ENCODE results near the gene TAC4. TPM values are rescaled to one million over a fixed set of nuclear protein-coding genes. Genes with fewer than 3 reads are reported as not detected.

Gene TAC4
- total and polyA plus RNA-seq, 10 donors, result not detected

GRCh38 chr17:49815761-49816281 is 32.0 kb downstream of the TAC4 start:
- WGBS, 5 donors, result 84 to 90% (median 89%) methylated on average over 9 of the region's 9 CpGs
- TF ChIP-seq POLR2A (IDR thresholded peaks at IDR 0.05) (no peak), POLR2AphosphoS5 (IDR thresholded peaks at IDR 0.05) (no peak), CTCF (IDR thresholded peaks at IDR 0.05 in 8 of 11, conservative IDR thresholded peaks at IDR 0.05 in 3 of 11) (no peak)
- Histone ChIP-seq H3K36me3 (peaks cover 0 to 100% (median 86%) of the 10 kb centered on the region in 6 donors), H3K27me3 (replicated peaks in 1 of 7) (no peaks in the 10 kb centered on the region), H3K9me3 (no peaks in the 10 kb centered on the region), H3K4me1 (peaks cover 0 to 59% (median 18%) of the 10 kb centered on the region in 6 donors), H3K27ac (no peak overlapping the region), H3K4me3 (no peak overlapping the region)
- DNase-seq, result no peak
- intact Hi-C loops (cut with DNase I; ENCODE audit: low total_unique reads), result no loop called here

- no peak for TF ChIP-seq POLR2AphosphoS5 (IDR thresholded peaks at IDR 0.05)
- TF ChIP-seq POLR2A (IDR thresholded peaks at IDR 0.05), result no peak
- TF ChIP-seq CTCF (IDR thresholded peaks at IDR 0.05 in 8 of 11, conservative IDR thresholded peaks at IDR 0.05 in 3 of 11), result no peak
- Histone ChIP-seq H3K9me3 (no peaks in the 10 kb centered on the region), H3K4me1 (peaks cover 0 to 51% (median 15%) of the 10 kb centered on the region in 6 donors), H3K27ac (no peak overlapping the region), H3K36me3 (peaks cover 0 to 100% (median 93%) of the 10 kb centered on the region in 6 donors), H3K4me3 (no peak overlapping the region), H3K27me3 (replicated peaks in 1 of 7) (no peaks in the 10 kb centered on the region)
- WGBS, 5 donors, result 89 to 94% (median 91%) methylated on average over 4 of the region's 4 CpGs
- intact Hi-C loops (cut with DNase I; ENCODE audit: low total_unique reads), result no loop called here
- no peak for DNase-seq
These were observed 32.9 kb downstream of the TAC4 start for GRCh38 chr17:49814781-49815529.

- no peaks in the 10 kb centered on the region for H3K9me3 ChIP-seq
- H3K27me3 ChIP-seq (replicated peaks in 1 of 7), result no peaks in the 10 kb centered on the region
- TF ChIP-seq POLR2AphosphoS5 (IDR thresholded peaks at IDR 0.05) (no peak), CTCF (IDR thresholded peaks at IDR 0.05 in 8 of 11, conservative IDR thresholded peaks at IDR 0.05 in 3 of 11) (no peak), POLR2A (IDR thresholded peaks at IDR 0.05) (no peak)
- H3K4me3 ChIP-seq, result no peak overlapping the region
- peaks cover 0 to 100% (median 93%) of the 10 kb centered on the region in 6 donors for H3K36me3 ChIP-seq
- no peak overlapping the region for H3K27ac ChIP-seq
- intact Hi-C loops (cut with DNase I; ENCODE audit: low total_unique reads), result no loop called here
- DNase-seq, result no peak
- H3K4me1 ChIP-seq, result peaks cover 0 to 25% (median 0%) of the 10 kb centered on the region in 6 donors
- WGBS, 5 donors, result 84 to 88% (median 85%) methylated on average over 4 of the region's 4 CpGs
These were observed 38.8 kb downstream of the TAC4 start for GRCh38 chr17:49809056-49809455.

DNA sequence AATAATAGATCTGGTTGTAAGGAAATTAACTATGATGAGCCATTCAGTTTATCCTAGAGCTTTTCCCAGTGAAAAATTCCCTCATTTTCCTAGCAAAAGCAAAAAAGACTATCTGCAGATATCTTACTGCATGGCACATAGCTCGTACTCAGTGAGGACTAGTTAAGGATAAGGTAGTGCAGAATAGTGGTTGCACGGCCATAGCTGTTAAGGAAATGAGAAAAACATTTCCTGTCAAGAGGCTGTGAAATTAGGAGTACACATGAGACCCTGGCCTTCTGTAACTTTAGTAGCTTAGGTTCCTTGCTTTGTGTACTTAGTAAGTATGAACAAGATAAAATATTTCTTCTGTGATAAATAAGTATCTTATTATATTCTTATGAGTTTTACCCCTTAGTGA is 49.1 kb downstream of the TAC4 start:
- peaks cover 9 to 76% (median 30%) of the 10 kb centered on the region in 6 donors for H3K4me1 ChIP-seq
- 53 to 58% (median 56%) methylated on average over 2 of the region's 2 CpGs for WGBS, 5 donors
- intact Hi-C loops (cut with DNase I; ENCODE audit: low total_unique reads), result loop anchor here (10.0 kb wide), 1 partner anchor 46 kb away; the partner anchor contains the start of gene TAC4
- H3K27me3 ChIP-seq (replicated peaks in 1 of 7), result no peaks in the 10 kb centered on the region
- no peaks in the 10 kb centered on the region for H3K9me3 ChIP-seq
- no peak overlapping the region for H3K4me3 ChIP-seq
- H3K36me3 ChIP-seq, result peaks cover 16 to 100% (median 81%) of the 10 kb centered on the region in 6 donors
- no peak for DNase-seq
- TF ChIP-seq POLR2AphosphoS5 (IDR thresholded peaks at IDR 0.05), result no peak
- no peak for TF ChIP-seq POLR2A (IDR thresholded peaks at IDR 0.05)
- no peak for TF ChIP-seq CTCF (IDR thresholded peaks at IDR 0.05 in 8 of 11, conservative IDR thresholded peaks at IDR 0.05 in 3 of 11)
- peak overlapping the region in 1 of 8 donors; percentile 31 for H3K27ac ChIP-seq
